IMR-90 (cell line): ENCODE measurements around the gene NRIP2. TPM values are rescaled to one million over a fixed set of nuclear protein-coding genes. Genes with fewer than 3 reads are reported as not detected.

Source experiments
- ATAC-seq: fragments of 200-7000 bp; cut with Tn5 transposase; 2 replicates; pipeline ENCODE4 v1.9.1; 2020; ENCODE audit warnings: low read depth, mild to moderate bottlenecking, moderate library complexity
- BruUV-seq: library from RNA; stranded (reverse); fragments of 400-500 nt; replicated peaks from 2 replicates; lab custom pipeline; 2021; lab: Mats Ljungman, UMichigan
- CTCF ChIA-PET: fragments of 300-600 bp; formaldehyde crosslinking; extraction: SDS; loops from one replicate; lab custom pipeline; 2021; ENCODE audit warnings: antibody characterized with exemption; lab: Yijun Ruan, JAX
- POLR2A ChIA-PET: fragments of 300-600 bp; sonication (Branson Sonifier 250); formaldehyde crosslinking; loops from one replicate; lab custom pipeline; 2022; ENCODE audit warnings: antibody characterized with exemption; ENCODE audit not compliant: unreplicated experiment; lab: Charles Lee
- DNase-seq: peaks from one replicate; pipeline ENCODE4 v3.0.0; 2013
- H2AFZ ChIP-seq: replicated peaks from 2 replicates; pipeline ENCODE3; 2013; ENCODE audit warnings: low read length, mild to moderate bottlenecking; ENCODE audit not compliant: poor library complexity
- H2AK5ac ChIP-seq: 2 replicates; pipeline ENCODE4 v1.6.1; 2013; ENCODE audit warnings: low read depth, low read length, inconsistent platforms
- H2AK9ac ChIP-seq: replicated peaks from 2 replicates; pipeline ENCODE3; 2013; ENCODE audit warnings: mild to moderate bottlenecking, low read depth, low read length, moderate library complexity; ENCODE audit not compliant: poor library complexity
- H2BK120ac ChIP-seq: 2 replicates; pipeline ENCODE4 v1.6.1; 2013; ENCODE audit warnings: low read depth, low read length, inconsistent platforms
- H2BK15ac ChIP-seq: 3 replicates; pipeline ENCODE4 v1.6.1; 2013; ENCODE audit warnings: low read depth, low read length, inconsistent platforms
- H2BK20ac ChIP-seq: 2 replicates; pipeline ENCODE4 v1.6.1; 2013; ENCODE audit warnings: low read depth, mild to moderate bottlenecking, inconsistent platforms, low read length, moderate library complexity
- H2BK5ac ChIP-seq: 2 replicates; pipeline ENCODE4 v1.6.1; 2013; ENCODE audit warnings: mild to moderate bottlenecking, low read depth, low read length, inconsistent platforms; ENCODE audit not compliant: poor library complexity, severe bottlenecking
- H3K14ac ChIP-seq: replicated peaks from 2 replicates; pipeline ENCODE4 v1.6.1; 2013; ENCODE audit warnings: low read depth, low read length, inconsistent platforms
- H3K18ac ChIP-seq: 2 replicates; pipeline ENCODE4 v1.6.1; 2013; ENCODE audit warnings: low read depth, low read length, control low read depth
- H3K23ac ChIP-seq: 2 replicates; pipeline ENCODE4 v1.6.1; 2013; ENCODE audit warnings: low read depth, low read length, inconsistent platforms
- H3K27ac ChIP-seq: 2 replicates; pipeline ENCODE4 v1.5.1; 2013; ENCODE audit warnings: mild to moderate bottlenecking, control low read depth, low read length; ENCODE audit not compliant: insufficient read depth
- H3K27me3 ChIP-seq: 2 replicates; pipeline ENCODE4 v1.6.1; 2013; ENCODE audit warnings: low read length; ENCODE audit not compliant: control insufficient read depth, insufficient read depth
- H3K36me3 ChIP-seq: 2 replicates; pipeline ENCODE4 v1.6.1; 2013; ENCODE audit warnings: low read length, mixed read lengths; ENCODE audit not compliant: control insufficient read depth, insufficient read depth
- H3K4ac ChIP-seq: 2 replicates; pipeline ENCODE4 v1.6.1; 2013; ENCODE audit warnings: low read depth, low read length, inconsistent platforms
- H3K4me1 ChIP-seq: 2 replicates; pipeline ENCODE4 v1.6.1; 2013; ENCODE audit warnings: low read length, mixed read lengths; ENCODE audit not compliant: control insufficient read depth, insufficient read depth
- H3K4me2 ChIP-seq: 2 replicates; pipeline ENCODE4 v1.6.1; 2013; ENCODE audit warnings: low read depth, mild to moderate bottlenecking, control low read depth, low read length, moderate library complexity
- H3K4me3 ChIP-seq: 2 replicates; pipeline ENCODE4 v1.5.1; 2013; ENCODE audit warnings: low read depth, mild to moderate bottlenecking, control low read depth, low read length, moderate library complexity; ENCODE audit not compliant: insufficient read depth
- H3K56ac ChIP-seq: 2 replicates; pipeline ENCODE4 v1.6.1; 2013; ENCODE audit warnings: low read length, inconsistent platforms; ENCODE audit not compliant: insufficient read depth; ENCODE audit errors: extremely low read depth
- H3K79me1 ChIP-seq, 2 experiments: 2 replicates each; pipeline ENCODE4 v1.6.1; 2013; ENCODE audit warnings: low read length in 2 of 2, inconsistent platforms in 1 of 2, low read depth in 1 of 2
- H3K9ac ChIP-seq: 2 replicates; pipeline ENCODE4 v1.6.1; 2013; ENCODE audit warnings: low read depth, low read length, control low read depth
- H3K9me1 ChIP-seq: 2 replicates; pipeline ENCODE4 v1.6.1; 2013; ENCODE audit warnings: low read length, inconsistent platforms; ENCODE audit not compliant: insufficient read depth
- H3K9me3 ChIP-seq: 2 replicates; pipeline ENCODE4 v1.6.1; 2013; ENCODE audit warnings: low read length; ENCODE audit not compliant: control insufficient read depth, insufficient read depth
- H4K20me1 ChIP-seq: 2 replicates; pipeline ENCODE4 v1.6.1; 2013; ENCODE audit warnings: low read length, inconsistent platforms; ENCODE audit not compliant: insufficient read depth
- H4K5ac ChIP-seq: 2 replicates; pipeline ENCODE4 v1.6.1; 2013; ENCODE audit warnings: mild to moderate bottlenecking, low read depth, low read length, control low read depth
- H4K8ac ChIP-seq, 2 experiments: 2 replicates each; pipeline ENCODE4 v1.6.1; 2013; ENCODE audit warnings: low read depth in 2 of 2, low read length in 2 of 2, control low read depth in 1 of 2, inconsistent platforms in 1 of 2
- H4K91ac ChIP-seq: 2 replicates; pipeline ENCODE4 v1.6.1; 2013; ENCODE audit warnings: low read depth, low read length, inconsistent platforms; ENCODE audit not compliant: insufficient read depth
- CEBPB ChIP-seq: IDR thresholded peaks from 2 replicates; pipeline ENCODE4 v1.6.1; 2012; ENCODE audit warnings: low read depth, low read length, improper control_type of control experiment
- CHD1 ChIP-seq: IDR thresholded peaks from 2 replicates; pipeline ENCODE4 v1.6.1; 2012; ENCODE audit warnings: low read depth, low read length, improper control_type of control experiment
- MAFK ChIP-seq: IDR thresholded peaks from 2 replicates; pipeline ENCODE4 v1.6.1; 2012; ENCODE audit warnings: low read depth, low read length, improper control_type of control experiment
- MAZ ChIP-seq: IDR thresholded peaks from 2 replicates; pipeline ENCODE4 v1.6.1; 2012; ENCODE audit warnings: low read depth, mild to moderate bottlenecking, low read length, improper control_type of control experiment, moderate library complexity, borderline replicate concordance
- MXI1 ChIP-seq: IDR thresholded peaks from 2 replicates; pipeline ENCODE4 v1.6.1; 2012; ENCODE audit warnings: low read depth, mild to moderate bottlenecking, low read length, moderate library complexity, borderline replicate concordance
- NFE2L2 ChIP-seq: fragments of 150-350 bp; IDR thresholded peaks from 2 replicates; pipeline ENCODE4 v1.6.1; 2016; ENCODE audit warnings: low read depth, mild to moderate bottlenecking, low read length
- RFX5 ChIP-seq: IDR thresholded peaks from 2 replicates; pipeline ENCODE4 v1.8.0; 2012; ENCODE audit warnings: low read depth, mild to moderate bottlenecking, low read length, moderate library complexity
- WGBS, 2 experiments: methylation state at CpG; one replicate each; pipeline versions ENCODE4 v1.1.5 to v1.1.7; 2013; ENCODE audit warnings: missing lambda C conversion rate in 2 of 2; ENCODE audit not compliant: insufficient read length in 1 of 2; ENCODE audit errors: extremely low coverage in 2 of 2; 5-methylcytosine and 5-hydroxymethylcytosine counted together
- dilution Hi-C: fragments of 300-500 bp; cut with HindIII; formaldehyde crosslinking; loops from one replicate; pipeline ENCODE4 v1.14.3; 2018; ENCODE audit warnings: low sequenced_read_pairs; ENCODE audit not compliant: unreplicated experiment
- in situ Hi-C: fragments of 300-500 bp; cut with MboI; formaldehyde crosslinking; loops from 3 replicates; pipeline ENCODE4 v1.14.3; 2019; ENCODE audit warnings: low sequenced_read_pairs, inconsistent platforms, mixed read lengths
- intact Hi-C: fragments of 100-400 bp; cut with micrococcal nuclease; formaldehyde crosslinking; loops from 2 replicates; pipeline ENCODE4 v1.10.0; 2022
- polyA plus RNA-seq, 3 experiments: library from polyadenylated mRNA; depleted of rRNA; stranded (reverse); fragments of >200 nt; gene quantifications; 2 replicates each; pipeline ENCODE4 v1.2.3, GENCODE V29; 2012; ENCODE audit warnings: low replicate concordance in 1 of 3
- total RNA-seq: library from RNA; depleted of rRNA; stranded (reverse); fragments of >200 nt; gene quantifications from 2 replicates; pipeline ENCODE4 v1.2.3, GENCODE V29; 2012
- TF ChIP-seq, protein P1 (sequence below): fragments of 150-350 bp; IDR thresholded peaks from 2 replicates; pipeline ENCODE4 v1.6.1; 2017; ENCODE audit warnings: mild to moderate bottlenecking, antibody characterized with exemption, low read length, low read depth

NRIP2 gene
- total and polyA plus RNA-seq, 2 of the 4 experiments (the other 2 are of a cell fraction), result 0.18 to 0.27 TPM

DNA sequence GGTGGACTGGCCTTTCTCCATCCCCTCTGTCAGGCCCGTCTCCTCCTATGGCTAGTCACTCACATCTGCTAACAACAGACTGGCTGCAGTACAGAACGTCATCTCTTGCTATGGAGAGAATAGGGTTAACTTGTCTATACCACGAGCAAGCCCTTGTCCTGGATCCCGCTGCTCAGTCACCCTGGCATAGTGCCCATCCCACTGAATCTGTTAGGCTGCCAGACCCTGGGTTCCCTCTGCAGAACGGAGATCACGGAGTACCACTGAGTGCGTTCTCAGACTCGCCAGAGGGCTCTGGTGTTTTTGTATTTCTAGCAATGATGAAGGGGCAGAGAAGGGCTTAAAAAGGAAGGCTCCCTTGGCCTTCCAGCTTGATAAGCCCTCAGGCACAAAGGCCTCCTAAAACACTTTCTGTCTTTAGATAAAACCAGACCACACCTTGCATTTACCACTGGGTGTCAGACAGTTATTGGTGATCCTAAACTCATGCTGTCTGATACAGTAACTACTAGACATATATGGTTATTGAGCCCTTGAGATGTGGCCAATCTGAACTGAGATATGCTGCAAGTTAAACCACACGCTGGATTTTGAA, 6.3 kb upstream of the NRIP2 start:
- Histone ChIP-seq H2BK15ac (no peak overlapping the region), H3K9me1 (peaks cover 10% of the 10 kb centered on the region), H4K5ac (no peak overlapping the region), H3K36me3 (no peaks in the 10 kb centered on the region; the same call in 1 of the 2 replicates), H2BK120ac (no peak overlapping the region), H4K91ac (no peak overlapping the region), H2BK20ac (no peak overlapping the region), H4K20me1 (no peaks in the 10 kb centered on the region), H3K4me3 (no peak overlapping the region), H2AK9ac (no peak overlapping the region), H3K79me1 (no peaks in the 10 kb centered on the region), H3K4ac (no peak overlapping the region), H3K27me3 (no peaks in the 10 kb centered on the region), H3K23ac (no peak overlapping the region), H4K8ac (no peak overlapping the region), H3K9me3 (no peaks in the 10 kb centered on the region), H3K9ac (no peak overlapping the region), H3K4me2 (no peak overlapping the region), H3K14ac (no peak overlapping the region), H3K27ac (no peak overlapping the region), H3K56ac (no peak overlapping the region), H3K4me1 (peaks cover 9% of the 10 kb centered on the region), H3K18ac (no peak overlapping the region), H2AFZ (no peak overlapping the region), H2BK5ac (no peak overlapping the region), H2AK5ac (no peak overlapping the region)
- ChIA-PET POLR2A (no interaction called here), CTCF (no interaction called here)
- intact Hi-C loops (no loop called here), dilution Hi-C loops (no loop called here), in situ Hi-C loops (no loop called here)
- no TSS peak for BruUV-seq
- WGBS, 2 experiments, result 67% methylated on average over 3 of the region's 9 CpGs; no CpG with 5 or more reads in 1 of the 2 experiments
- TF ChIP-seq MXI1 (no peak), CHD1 (no peak), MAFK (no peak), NFE2L2 (no peak), MAZ (no peak), RFX5 (no peak), CEBPB (no peak)
- TF ChIP-seq, protein P1, sequence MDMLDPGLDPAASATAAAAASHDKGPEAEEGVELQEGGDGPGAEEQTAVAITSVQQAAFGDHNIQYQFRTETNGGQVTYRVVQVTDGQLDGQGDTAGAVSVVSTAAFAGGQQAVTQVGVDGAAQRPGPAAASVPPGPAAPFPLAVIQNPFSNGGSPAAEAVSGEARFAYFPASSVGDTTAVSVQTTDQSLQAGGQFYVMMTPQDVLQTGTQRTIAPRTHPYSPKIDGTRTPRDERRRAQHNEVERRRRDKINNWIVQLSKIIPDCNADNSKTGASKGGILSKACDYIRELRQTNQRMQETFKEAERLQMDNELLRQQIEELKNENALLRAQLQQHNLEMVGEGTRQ, result no peak
- DNase-seq, result no peak
- no peak for ATAC-seq
